Neuronal stem cell (in vitro differentiated cells): ENCODE results near the gene CEBPE.
"Not testable (repeated sequence)": the region's sequence is repeated elsewhere in the genome, so short reads cannot be mapped to it uniquely, and the experiment has no call there.

Experiments used
- DNase-seq: peaks from one replicate; pipeline ENCODE4 v3.0.0-alpha.2; 2013; ENCODE audit warnings: low spot score
- H2AFZ ChIP-seq: one replicate; pipeline ENCODE4 v1.6.1; 2013; ENCODE audit warnings: mild to moderate bottlenecking, low read length, inconsistent platforms
- H2AK5ac ChIP-seq: 2 replicates; pipeline ENCODE4 v1.6.1; 2013; ENCODE audit warnings: low read depth, mild to moderate bottlenecking, inconsistent platforms, low read length, moderate library complexity, mixed read lengths
- H2BK120ac ChIP-seq: 2 replicates; pipeline ENCODE4 v1.6.1; 2013; ENCODE audit warnings: low read depth, mild to moderate bottlenecking, inconsistent platforms, low read length, moderate library complexity, mixed read lengths
- H2BK12ac ChIP-seq: one replicate; pipeline ENCODE4 v1.6.1; 2013; ENCODE audit warnings: low read length, inconsistent platforms
- H2BK15ac ChIP-seq: 2 replicates; pipeline ENCODE4 v1.6.1; 2013; ENCODE audit warnings: mild to moderate bottlenecking, low read length, inconsistent platforms, mixed read lengths
- H2BK5ac ChIP-seq: one replicate; pipeline ENCODE4 v1.6.1; 2013; ENCODE audit warnings: inconsistent platforms, mild to moderate bottlenecking, low read length, moderate library complexity
- H3K14ac ChIP-seq: one replicate; pipeline ENCODE4 v1.6.1; 2013; ENCODE audit warnings: low read length, inconsistent platforms
- H3K18ac ChIP-seq: 2 replicates; pipeline ENCODE4 v1.6.1; 2013; ENCODE audit warnings: low read length, inconsistent platforms
- H3K23ac ChIP-seq: 2 replicates; pipeline ENCODE4 v1.6.1; 2013; ENCODE audit warnings: low read depth, mild to moderate bottlenecking, mixed read lengths, low read length, inconsistent platforms; ENCODE audit not compliant: poor library complexity
- H3K27ac ChIP-seq: replicated peaks from 3 replicates; pipeline ENCODE4 v1.5.1; 2013; ENCODE audit warnings: low read length, inconsistent platforms
- H3K27me3 ChIP-seq, 3 experiments: 2 replicates each; pipeline ENCODE4 v1.6.1; 2013; ENCODE audit warnings: low read length in 3 of 3, mild to moderate bottlenecking in 2 of 3, inconsistent platforms in 1 of 3, low read depth in 1 of 3, mixed read lengths in 1 of 3, moderate library complexity in 1 of 3; ENCODE audit not compliant: control insufficient read depth in 3 of 3, insufficient read depth in 3 of 3
- H3K36me3 ChIP-seq, 2 donors: replicated peaks in 1 of 2; 2 replicates each; pipeline ENCODE4 v1.6.1; 2013; ENCODE audit warnings: low read length in 2 of 2; ENCODE audit not compliant: control insufficient read depth in 2 of 2, insufficient read depth in 2 of 2
- H3K4ac ChIP-seq: 2 replicates; pipeline ENCODE4 v1.6.1; 2013; ENCODE audit warnings: inconsistent platforms, mild to moderate bottlenecking, low read length, moderate library complexity
- H3K4me1 ChIP-seq, 2 donors: 1 replicate in 1 of 2; 2 replicates in 1 of 2; pipeline ENCODE4 v1.6.1; 2013; ENCODE audit warnings: low read length in 2 of 2, low read depth in 1 of 2; ENCODE audit not compliant: control insufficient read depth in 2 of 2, insufficient read depth in 1 of 2
- H3K4me2 ChIP-seq: one replicate; pipeline ENCODE4 v1.6.1; 2013; ENCODE audit warnings: mild to moderate bottlenecking, low read length, inconsistent platforms; ENCODE audit not compliant: insufficient read depth, poor library complexity, severe bottlenecking
- H3K4me3 ChIP-seq, 2 donors: 2 replicates each; pipeline ENCODE4 v1.5.1; 2013; ENCODE audit warnings: low read length in 2 of 2, mild to moderate bottlenecking in 2 of 2, inconsistent platforms in 1 of 2, moderate library complexity in 1 of 2
- H3K79me1 ChIP-seq: one replicate; pipeline ENCODE4 v1.6.1; 2013; ENCODE audit warnings: low read depth, mild to moderate bottlenecking, inconsistent platforms, low read length, moderate library complexity
- H3K9ac ChIP-seq: one replicate; pipeline ENCODE4 v1.6.1; 2013; ENCODE audit warnings: mild to moderate bottlenecking, low read depth, low read length, inconsistent platforms; ENCODE audit not compliant: poor library complexity
- H3K9me3 ChIP-seq, 2 donors: replicated peaks in 1 of 2; 2 replicates each; pipeline versions ENCODE3 to v1.6.1; 2013; ENCODE audit warnings: low read length in 2 of 2, mild to moderate bottlenecking in 2 of 2, inconsistent platforms in 1 of 2, low read depth in 1 of 2, mixed read lengths in 1 of 2, moderate library complexity in 1 of 2; ENCODE audit not compliant: control insufficient read depth in 2 of 2, insufficient read depth in 1 of 2
- H4K8ac ChIP-seq: one replicate; pipeline ENCODE4 v1.6.1; 2013; ENCODE audit warnings: low read depth, mild to moderate bottlenecking, inconsistent platforms, low read length, moderate library complexity
- H4K91ac ChIP-seq: one replicate; pipeline ENCODE4 v1.6.1; 2013; ENCODE audit warnings: low read length, low read depth, mild to moderate bottlenecking, inconsistent platforms; ENCODE audit not compliant: poor library complexity
- WGBS, 2 donors: extraction: QIAGEN DNeasy Blood & Tissue Kit; methylation state at CpG; one replicate each; pipeline ENCODE4 v1.1.7; 2013; ENCODE audit warnings: missing lambda C conversion rate in 2 of 2, mixed read lengths in 1 of 2; ENCODE audit not compliant: insufficient read length in 2 of 2, insufficient replicate concordance in 1 of 2; ENCODE audit errors: extremely low coverage in 2 of 2; 5-methylcytosine and 5-hydroxymethylcytosine counted together

Gene CEBPE

GRCh38 chr14:23110579-23111365 lies 8.3 kb downstream of the CEBPE start:
- H3K18ac ChIP-seq, result no peak overlapping the region
- no peak overlapping the region for H3K4ac ChIP-seq
- H3K36me3 ChIP-seq, result no peaks in the 10 kb centered on the region
- no peak overlapping the region for H3K14ac ChIP-seq
- H3K23ac ChIP-seq, result no peak overlapping the region
- H4K8ac ChIP-seq, result no peak overlapping the region
- H3K79me1 ChIP-seq, result no peaks in the 10 kb centered on the region
- 100% methylated on average over 1 to 2 of the region's 5 CpGs for WGBS, 2 donors
- no peak overlapping the region for H2BK12ac ChIP-seq
- H2BK5ac ChIP-seq, result no peak overlapping the region
- no peak overlapping the region for H3K4me3 ChIP-seq
- no peak overlapping the region for H2BK120ac ChIP-seq
- no peak overlapping the region for H3K9ac ChIP-seq
- no peak overlapping the region for H3K27ac ChIP-seq
- no peak overlapping the region for H2AFZ ChIP-seq
- no peak overlapping the region for H2BK15ac ChIP-seq
- peaks cover 9 to 10% of the 10 kb centered on the region in 2 donors for H3K4me1 ChIP-seq
- no peak overlapping the region for H4K91ac ChIP-seq
- H2AK5ac ChIP-seq, result no peak overlapping the region
- peaks cover 0 to 12% (median 0%) of the 10 kb centered on the region in 3 experiments for H3K27me3 ChIP-seq
- H3K9me3 ChIP-seq, result peaks cover 0 to 2% of the 10 kb centered on the region in 2 donors
- no peak for DNase-seq
- H3K4me2 ChIP-seq, result no peak overlapping the region

GRCh38 chr14:23109769-23110168 lies 9.3 kb downstream of the CEBPE start:
- no peak overlapping the region for H3K9ac ChIP-seq
- H3K23ac ChIP-seq, result no peak overlapping the region
- peaks cover 9 to 10% of the 10 kb centered on the region in 2 donors for H3K4me1 ChIP-seq
- H2BK5ac ChIP-seq, result no peak overlapping the region
- H2AK5ac ChIP-seq, result no peak overlapping the region
- H3K4me3 ChIP-seq, result no peak overlapping the region
- H3K9me3 ChIP-seq, result peaks cover 0 to 2% of the 10 kb centered on the region in 2 donors
- H4K91ac ChIP-seq, result no peak overlapping the region
- no peaks in the 10 kb centered on the region for H3K36me3 ChIP-seq
- H2BK120ac ChIP-seq, result no peak overlapping the region
- no CpG with 5 or more reads among the region's 1 CpG for WGBS, 2 donors
- H3K4me2 ChIP-seq, result no peak overlapping the region
- H3K4ac ChIP-seq, result no peak overlapping the region
- H3K27me3 ChIP-seq, result peaks cover 0 to 12% (median 0%) of the 10 kb centered on the region in 3 experiments
- H3K18ac ChIP-seq, result no peak overlapping the region
- H2BK12ac ChIP-seq, result no peak overlapping the region
- no peak overlapping the region for H2BK15ac ChIP-seq
- H2AFZ ChIP-seq, result no peak overlapping the region
- no peaks in the 10 kb centered on the region for H3K79me1 ChIP-seq
- no peak overlapping the region for H3K27ac ChIP-seq
- DNase-seq, result no peak
- no peak overlapping the region for H4K8ac ChIP-seq
- H3K14ac ChIP-seq, result no peak overlapping the region

- not testable (repeated sequence) for H2BK5ac ChIP-seq, H3K36me3 ChIP-seq, H3K4me1 ChIP-seq, H3K14ac ChIP-seq, H2BK12ac ChIP-seq, H4K8ac ChIP-seq, H3K9ac ChIP-seq, H3K9me3 ChIP-seq, H3K27ac ChIP-seq, DNase-seq, H2AFZ ChIP-seq, H3K4me3 ChIP-seq, H3K4me2 ChIP-seq, H3K23ac ChIP-seq, H2BK15ac ChIP-seq, H3K18ac ChIP-seq, H2AK5ac ChIP-seq, H4K91ac ChIP-seq, H2BK120ac ChIP-seq, H3K4ac ChIP-seq, H3K79me1 ChIP-seq
- peaks cover 0 to 12% (median 0%) of the 10 kb centered on the region in 3 experiments for H3K27me3 ChIP-seq
- no CpG with 5 or more reads among the region's 24 CpGs for WGBS, 2 donors
These were observed 10.9 kb downstream of the CEBPE start for GRCh38 chr14:23108169-23108568.

GRCh38 chr14:23107620-23108019 lies 11.4 kb downstream of the CEBPE start:
- not testable (repeated sequence) for H4K91ac ChIP-seq, H3K18ac ChIP-seq, H3K4me2 ChIP-seq, H3K4me3 ChIP-seq, H3K4me1 ChIP-seq, H2BK12ac ChIP-seq, H2AK5ac ChIP-seq, H4K8ac ChIP-seq, H3K27ac ChIP-seq, H2AFZ ChIP-seq, H3K9ac ChIP-seq, H3K14ac ChIP-seq, H3K36me3 ChIP-seq, H2BK5ac ChIP-seq, H3K79me1 ChIP-seq, H3K4ac ChIP-seq, H2BK120ac ChIP-seq, H3K9me3 ChIP-seq, DNase-seq, H2BK15ac ChIP-seq, H3K23ac ChIP-seq
- H3K27me3 ChIP-seq, result peaks cover 0 to 12% (median 0%) of the 10 kb centered on the region in 3 experiments
- no CpG with 5 or more reads among the region's 5 CpGs for WGBS, 2 donors
